Measurements from ENCODE around the gene FANCE.
A peak's percentile ranks its signal among the peaks of the same experiment; 100 is the strongest.

Gene FANCE, protein sequence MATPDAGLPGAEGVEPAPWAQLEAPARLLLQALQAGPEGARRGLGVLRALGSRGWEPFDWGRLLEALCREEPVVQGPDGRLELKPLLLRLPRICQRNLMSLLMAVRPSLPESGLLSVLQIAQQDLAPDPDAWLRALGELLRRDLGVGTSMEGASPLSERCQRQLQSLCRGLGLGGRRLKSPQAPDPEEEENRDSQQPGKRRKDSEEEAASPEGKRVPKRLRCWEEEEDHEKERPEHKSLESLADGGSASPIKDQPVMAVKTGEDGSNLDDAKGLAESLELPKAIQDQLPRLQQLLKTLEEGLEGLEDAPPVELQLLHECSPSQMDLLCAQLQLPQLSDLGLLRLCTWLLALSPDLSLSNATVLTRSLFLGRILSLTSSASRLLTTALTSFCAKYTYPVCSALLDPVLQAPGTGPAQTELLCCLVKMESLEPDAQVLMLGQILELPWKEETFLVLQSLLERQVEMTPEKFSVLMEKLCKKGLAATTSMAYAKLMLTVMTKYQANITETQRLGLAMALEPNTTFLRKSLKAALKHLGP

DNA sequence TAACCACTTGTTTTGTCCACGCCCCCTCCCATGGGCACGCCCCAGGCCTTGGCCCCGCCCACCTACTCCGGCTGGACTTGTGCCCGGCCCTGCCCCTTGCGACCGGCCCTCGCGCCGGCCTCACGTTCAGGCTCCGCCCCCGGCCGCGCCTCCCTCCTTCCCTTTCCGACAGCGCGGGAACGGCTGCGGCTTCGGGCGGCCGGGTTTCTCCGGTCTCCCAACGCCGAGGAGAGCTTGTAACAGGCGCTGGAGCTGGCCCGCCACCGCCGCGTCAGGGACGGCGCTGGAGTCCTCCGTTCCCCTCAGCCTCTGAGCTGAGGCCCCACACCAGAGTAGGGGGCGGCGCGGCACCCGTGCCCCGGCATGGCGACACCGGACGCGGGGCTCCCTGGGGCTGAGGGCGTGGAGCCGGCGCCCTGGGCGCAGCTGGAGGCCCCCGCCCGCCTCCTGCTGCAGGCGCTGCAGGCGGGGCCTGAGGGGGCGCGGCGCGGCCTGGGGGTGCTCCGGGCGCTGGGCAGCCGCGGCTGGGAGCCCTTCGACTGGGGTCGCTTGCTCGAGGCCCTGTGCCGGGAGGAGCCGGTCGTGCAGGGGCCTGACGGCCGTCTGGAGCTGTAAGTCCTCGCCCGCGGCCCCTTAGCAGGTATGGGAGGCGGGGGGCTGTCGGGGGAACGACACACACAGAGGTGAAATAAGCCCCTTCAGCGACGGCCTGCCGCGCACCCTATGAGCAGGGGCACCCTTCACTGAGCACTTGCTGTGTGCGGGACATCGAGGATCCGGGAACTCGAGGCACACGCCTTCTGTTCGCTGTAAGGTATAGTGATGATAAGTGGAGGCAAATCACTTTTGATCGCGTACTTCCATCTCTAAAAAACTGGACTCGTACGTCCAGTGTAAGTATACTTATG, at the start of gene FANCE:
FANCE (plus strand) TSS at position 156 of the 908 bp plus-strand sequence; CDS start at position 364, 208 bp downstream.
- peak; percentile 50 for DNase-seq (ENCODE audit: low read depth)

DNA sequence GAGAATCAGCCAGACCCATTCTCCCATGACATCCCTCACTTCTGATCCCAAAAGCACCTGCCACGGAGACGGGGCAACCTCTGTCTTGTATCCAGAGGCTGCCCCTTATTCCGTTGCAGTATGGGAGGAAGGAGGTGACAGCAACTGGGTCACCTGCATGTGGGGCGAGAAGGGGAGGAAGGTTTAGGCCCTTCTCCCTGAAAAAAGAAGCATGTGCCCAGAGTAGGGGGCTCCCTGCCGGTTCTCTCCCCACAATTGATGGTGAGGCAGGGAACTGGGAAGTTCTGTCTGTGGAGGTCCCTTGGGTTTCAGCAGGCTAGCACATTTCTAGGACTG, 49.3 kb upstream of the FANCE start:
- no peak for DNase-seq (ENCODE audit: low read depth)

DNA sequence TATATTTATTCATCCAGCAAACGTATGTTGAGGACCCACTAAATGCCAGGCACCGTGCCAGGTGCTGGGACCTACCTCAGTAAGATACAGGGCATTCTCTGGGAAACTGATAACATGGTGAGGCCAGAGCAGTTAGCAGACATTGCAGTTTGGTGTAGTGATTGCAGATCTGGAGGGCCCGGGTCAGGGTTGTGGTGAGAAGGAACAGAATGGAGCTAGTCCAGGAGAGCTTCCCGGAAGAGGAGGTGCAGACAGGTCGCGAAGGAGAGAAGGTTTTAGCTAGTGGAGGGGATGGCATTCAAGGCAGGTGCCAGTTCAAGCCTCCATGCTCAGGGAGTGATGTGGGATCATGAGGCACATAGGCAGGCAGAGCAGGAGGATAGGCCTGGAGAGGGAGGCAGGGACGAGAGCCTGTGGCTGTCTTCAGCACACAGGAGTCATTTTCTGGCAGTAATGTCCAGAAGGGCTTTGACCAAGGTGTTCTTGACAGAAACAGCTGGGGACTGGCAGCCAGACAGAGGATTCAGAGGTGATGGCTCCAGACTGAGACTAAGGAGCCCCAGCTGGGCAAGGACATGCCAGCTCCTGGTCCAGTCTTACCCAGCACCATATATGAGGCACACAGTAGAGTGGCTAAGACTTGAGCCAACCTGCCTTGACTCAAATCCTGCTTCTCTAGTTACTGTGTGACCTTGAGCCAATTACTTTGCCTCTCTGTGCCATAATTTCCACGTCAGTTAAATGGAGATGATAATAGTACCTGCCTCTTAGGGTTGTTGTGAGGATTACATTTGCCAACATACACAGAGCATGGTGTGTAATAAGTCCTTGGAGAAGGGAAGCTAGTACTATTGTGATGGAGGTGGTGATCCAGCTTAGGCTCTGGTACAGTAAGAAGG, 48.3 kb upstream of the FANCE start:
- no peak for DNase-seq (ENCODE audit: low read depth)

DNA sequence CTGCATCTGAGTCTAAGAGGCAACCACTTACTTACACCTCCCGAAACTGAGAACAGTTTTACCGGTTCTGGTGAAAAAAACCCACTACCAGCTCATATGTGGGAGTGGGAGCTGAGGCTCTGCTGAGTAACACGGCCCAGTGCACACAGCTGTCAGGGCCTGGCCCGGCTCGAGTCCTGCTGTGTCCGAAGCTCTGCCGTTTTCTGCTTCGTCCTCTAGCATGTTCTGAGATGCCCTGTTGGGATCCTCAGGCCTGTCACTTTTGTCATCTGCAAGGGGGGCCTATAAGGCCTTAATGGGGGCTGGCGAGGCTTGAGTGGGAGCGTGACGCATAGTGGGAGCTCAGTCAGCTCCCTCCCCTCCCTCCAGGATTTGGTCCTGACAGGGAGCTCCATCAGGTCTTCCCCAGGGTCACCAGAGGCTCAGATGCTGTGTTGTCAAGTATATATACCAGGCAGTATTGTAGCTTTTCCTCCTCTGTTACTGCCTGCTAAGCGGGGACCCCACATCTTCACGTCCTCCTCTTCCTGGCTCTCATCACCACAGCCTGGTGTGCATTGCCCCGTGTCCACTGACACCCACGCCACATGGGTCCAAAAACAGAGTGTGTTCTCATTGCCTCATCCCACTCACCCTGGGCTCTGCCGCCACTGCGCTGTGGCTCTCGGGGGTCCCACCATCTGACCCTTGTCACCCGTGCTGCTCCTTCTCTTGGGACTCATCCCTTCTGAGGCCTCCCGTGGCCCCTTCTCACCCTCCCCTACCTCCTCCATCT, 45.2 kb upstream of the FANCE start:
- no peak for DNase-seq (ENCODE audit: low read depth)

DNA sequence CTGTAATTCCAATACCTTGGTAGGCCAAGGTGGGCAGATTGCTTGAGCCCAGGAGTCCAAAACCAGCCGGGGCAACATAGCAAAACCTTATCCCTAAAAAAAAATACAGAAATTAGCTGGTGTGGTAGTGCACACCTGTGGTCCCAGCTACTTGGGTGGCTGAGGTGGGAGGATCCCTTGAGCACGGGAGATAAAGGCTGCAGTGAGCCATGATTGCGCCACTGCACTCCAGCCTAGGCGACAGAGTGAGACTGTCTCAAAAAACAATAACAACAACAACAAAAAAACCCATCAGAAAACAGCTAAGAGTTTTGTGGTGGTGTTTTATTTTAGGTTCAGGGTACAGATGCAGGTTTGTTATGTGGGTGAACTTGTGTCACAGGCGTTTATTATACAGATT, 42.9 kb upstream of the FANCE start:
- no peak for DNase-seq (ENCODE audit: low read depth)

DNA sequence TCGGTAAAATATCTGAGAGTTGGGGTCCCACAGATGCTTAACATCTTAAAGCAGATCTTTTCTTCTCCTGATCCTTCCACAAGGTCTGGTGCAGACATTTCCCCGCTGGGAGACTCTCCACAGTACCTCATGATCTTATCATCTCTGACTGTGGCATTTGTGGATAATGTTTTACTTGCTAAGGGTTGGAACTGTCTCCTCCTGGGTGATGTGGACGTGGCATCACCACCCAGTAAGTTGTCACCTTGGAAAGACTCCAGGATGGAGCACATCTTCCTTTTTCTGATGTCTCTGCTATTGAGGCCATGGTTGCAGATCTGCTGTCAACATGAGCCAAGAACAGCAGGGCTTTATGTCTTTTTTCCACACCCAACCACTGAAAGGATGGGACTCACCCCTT, 42.0 kb upstream of the FANCE start:
- no peak for DNase-seq (ENCODE audit: low read depth)

DNA sequence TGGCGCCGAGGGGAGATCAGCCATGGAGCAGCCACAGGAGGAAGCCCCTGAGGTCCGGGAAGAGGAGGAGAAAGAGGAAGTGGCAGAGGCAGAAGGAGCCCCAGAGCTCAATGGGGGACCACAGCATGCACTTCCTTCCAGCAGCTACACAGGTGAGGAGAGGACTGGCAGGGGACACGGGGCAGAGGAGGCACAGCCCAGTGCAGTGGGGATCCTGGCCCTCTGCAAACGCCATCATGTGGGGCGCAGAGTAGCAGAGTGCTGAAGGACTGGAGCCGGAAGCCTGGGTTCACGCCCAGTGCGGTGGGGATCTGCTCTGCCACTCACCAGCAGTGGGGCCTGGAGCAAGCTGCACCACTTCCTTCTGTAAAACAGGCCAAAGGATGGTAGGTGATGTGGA, 41.1 kb upstream of the FANCE start:
- no peak for DNase-seq (ENCODE audit: low read depth)

DNA sequence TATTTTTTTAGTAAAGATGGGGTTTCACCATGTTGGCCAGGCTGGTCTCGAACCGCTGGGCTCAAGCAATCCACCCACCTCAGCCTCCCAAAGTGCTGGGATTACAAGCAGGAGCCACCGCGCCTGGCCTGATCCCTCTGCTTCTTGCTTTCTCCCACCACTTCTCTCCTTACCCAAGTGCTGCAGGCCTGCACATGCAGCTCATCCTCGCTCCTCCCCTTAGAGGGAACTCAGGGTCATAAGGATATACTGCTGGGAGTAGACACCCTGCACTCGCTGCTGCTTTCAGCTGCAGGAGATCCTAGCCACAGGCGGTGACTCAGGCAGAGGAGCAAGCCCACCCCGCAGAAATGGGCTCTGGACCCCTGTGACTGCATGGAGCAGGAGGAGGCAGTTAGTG, 40.0 kb upstream of the FANCE start:
- DNase-seq (ENCODE audit: low read depth): no peak

DNA sequence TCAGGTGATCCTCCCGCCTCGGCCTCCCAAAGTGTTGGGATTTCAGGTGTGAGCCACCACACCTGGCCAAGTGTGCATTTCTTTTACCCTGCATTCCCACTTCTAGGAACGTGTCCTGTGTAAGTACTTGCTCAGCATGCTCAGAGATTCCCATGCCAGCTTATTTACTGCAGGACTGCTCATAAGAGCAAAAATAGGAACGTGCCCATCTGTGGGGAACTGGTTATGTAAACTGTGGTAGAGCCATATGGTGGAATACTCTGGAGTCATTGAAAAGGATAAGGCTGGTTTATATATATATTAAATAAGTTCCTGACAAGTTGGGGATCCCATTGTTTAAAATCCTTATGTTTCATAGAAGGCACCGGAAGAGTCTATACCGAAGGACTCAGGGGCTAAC, 38.2 kb upstream of the FANCE start:
- no peak for DNase-seq (ENCODE audit: low read depth)

DNA sequence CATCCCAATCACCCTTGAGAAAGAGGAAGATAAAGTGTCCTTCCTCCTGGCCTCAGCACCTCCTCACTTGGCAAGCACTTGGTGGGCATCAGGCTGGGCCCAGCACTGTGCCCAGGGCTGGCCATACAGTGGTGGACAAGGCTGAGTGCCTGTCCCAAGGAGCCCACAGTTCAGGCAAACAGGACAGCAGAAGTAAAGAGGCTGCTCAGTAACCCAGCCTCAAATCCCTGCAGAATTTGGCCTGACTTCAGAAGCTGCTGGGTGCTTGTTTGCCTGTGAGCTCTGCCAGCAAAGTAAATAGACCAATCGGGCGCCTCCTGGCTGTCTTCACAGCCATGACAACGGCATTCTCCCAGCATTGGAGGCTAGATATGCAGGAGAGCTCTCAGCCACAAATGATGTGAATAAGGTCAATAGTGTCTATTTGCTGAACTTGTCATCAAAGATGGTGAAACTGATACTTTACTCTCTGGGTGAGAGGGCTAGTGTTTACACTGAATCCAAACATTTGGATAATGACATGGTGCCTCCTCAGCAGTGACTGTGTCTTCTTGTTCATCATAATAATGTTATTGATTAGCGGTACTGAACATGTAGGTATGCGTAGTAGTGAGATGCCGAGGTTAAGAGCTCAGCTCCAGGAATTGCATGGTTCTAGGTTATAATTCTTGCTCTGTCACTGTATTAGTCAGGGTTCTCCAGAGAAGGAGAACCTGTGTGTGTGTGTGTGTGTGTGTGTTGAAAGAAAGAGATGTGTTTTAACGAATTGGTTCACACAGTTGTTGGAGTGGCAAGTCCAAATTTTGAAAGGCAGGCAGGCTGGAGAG, 36.9 kb upstream of the FANCE start:
- DNase-seq (ENCODE audit: low read depth): peak; percentile 47

DNA sequence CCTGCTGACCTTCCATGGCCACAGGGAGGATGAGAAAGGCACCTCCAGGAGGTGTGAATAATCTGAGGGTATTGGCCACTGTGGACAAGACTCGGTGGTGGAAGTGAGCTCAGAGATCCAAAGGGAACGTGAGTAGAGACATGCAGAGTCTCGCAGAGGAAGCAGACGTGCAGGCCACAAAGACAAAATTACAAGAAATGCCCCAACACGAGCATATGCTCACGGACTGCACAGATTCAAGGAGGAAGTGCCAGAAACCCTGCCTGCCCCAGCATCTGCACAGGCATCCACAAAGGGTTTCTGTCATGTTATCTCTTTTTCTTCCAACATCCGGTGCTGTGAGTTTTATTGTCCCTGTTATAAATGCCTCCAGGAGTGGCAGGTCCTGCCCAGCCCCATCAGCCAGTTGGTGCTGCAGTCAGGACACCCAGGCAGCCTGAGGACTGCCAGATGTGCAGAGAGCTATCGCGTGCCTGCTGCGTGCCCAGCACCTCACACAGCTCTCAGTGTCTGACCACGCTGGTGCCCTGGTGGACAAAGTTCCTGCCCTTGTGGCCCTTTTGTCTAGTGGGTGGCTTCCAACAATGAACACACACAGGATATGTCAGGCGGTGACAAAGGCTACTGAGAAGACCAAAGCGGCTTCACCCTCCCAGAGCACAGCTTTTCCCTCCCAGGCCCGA, 34.0 kb upstream of the FANCE start:
- DNase-seq (ENCODE audit: low read depth): no peak

DNA sequence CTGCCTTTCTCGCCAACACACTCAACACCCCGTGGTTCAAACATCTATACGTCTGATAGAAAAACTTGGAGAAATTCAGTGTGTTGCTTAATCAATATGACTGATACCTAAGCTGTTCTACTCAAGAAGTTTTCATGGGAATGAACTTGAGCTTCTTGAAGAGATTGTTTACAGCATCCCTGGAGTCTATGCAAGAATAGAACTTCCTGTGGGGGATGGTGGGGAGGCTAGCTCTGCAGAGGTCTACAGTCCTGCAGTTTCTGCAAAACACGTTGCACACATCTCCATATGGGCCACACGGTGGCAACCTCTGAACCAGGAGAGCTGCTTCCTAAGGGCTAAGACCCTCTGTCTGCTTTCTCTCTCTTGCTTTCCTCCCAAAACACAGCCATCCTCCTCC, 32.7 kb upstream of the FANCE start:
- DNase-seq (ENCODE audit: low read depth): peak; percentile 34

DNA sequence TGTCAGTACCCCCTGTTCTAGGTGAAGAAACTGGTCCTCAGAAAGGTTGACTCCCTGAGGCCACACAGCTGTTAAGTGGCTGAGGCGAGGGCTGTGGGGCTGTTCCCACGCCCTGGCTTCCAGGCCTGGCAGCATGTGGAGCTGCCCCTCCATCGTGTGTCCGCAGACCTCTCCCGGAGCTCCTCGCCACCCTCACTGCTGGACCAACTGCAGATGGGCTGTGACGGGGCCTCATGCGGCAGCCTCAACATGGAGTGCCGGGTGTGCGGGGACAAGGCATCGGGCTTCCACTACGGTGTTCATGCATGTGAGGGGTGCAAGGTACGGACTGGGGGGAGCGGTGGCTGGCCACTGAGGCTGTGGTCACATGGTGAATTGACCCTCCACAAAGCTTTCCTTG, 32.2 kb upstream of the FANCE start:
- no peak for DNase-seq (ENCODE audit: low read depth)

DNA sequence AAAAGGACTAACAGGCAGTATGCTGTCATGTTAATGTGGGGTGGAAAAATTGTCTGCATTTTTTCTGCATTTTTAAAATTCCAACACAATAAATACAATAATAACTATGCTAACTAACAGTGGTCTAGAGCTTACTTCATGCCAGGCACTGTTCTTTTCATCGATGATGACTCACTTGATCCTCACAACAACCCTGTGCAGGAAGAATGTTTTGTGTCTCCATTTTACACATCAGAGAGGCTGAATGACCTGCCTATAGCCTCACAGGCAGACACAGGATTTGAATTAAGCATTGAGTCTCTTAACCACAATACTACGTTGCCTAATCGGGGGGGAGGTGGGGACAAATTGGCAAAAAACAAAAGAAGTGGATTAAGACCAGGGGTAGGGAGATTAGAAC, 26.9 kb upstream of the FANCE start:
- DNase-seq (ENCODE audit: low read depth): peak; percentile 95

DNA sequence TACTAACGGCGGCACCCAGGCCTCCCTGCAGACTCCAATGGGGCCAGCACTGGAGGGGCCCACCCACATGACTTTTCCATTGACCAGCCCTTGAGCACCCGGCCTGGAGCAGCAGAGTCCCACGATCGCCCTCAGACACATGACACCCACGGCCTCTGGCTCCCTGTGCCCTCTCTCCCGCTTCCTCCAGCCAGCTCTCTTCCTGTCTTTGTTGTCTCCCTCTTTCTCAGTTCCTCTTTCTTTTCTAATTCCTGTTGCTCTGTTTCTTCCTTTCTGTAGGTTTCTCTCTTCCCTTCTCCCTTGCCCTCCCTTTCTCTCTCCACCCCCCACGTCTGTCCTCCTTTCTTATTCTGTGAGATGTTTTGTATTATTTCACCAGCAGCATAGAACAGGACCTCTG, 26.1 kb upstream of the FANCE start:
- no peak for DNase-seq (ENCODE audit: low read depth)

DNA sequence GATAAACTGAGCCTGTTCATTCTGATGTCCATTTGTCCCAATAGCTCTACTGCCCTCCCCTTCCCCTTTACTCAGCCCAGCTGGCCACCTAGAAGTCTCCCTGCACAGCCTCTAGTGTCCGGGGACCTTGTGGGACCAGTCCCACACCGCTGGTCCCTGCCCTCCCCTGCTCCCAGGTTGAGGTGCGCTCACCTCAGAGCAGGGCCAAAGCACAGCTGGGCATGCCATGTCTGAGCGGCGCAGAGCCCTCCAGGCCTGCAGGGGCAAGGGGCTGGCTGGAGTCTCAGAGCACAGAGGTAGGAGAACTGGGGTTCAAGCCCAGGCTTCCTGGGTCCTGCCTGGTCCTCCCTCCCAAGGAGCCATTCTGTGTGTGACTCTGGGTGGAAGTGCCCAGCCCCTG, 24.7 kb upstream of the FANCE start:
- no peak for DNase-seq (ENCODE audit: low read depth)

DNA sequence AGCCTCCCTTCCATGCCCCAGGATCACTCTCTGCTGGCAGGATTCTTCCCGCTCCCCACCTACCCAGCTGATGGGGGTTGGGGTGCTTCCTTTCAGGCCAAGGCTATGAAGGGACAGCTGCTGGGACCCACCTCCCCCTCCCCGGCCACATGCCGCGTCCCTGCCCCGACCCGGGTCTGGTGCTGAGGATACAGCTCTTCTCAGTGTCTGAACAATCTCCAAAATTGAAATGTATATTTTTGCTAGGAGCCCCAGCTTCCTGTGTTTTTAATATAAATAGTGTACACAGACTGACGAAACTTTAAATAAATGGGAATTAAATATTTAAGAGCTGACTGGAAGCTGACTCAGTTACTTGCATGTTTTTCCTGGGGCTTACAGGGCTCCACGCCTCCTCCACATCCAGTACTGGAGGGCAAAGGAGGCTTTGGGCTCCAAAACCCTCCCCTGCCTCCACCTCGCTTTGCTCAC, 24.3 kb upstream of the FANCE start:
- peak; percentile 53 for DNase-seq (ENCODE audit: low read depth)

DNA sequence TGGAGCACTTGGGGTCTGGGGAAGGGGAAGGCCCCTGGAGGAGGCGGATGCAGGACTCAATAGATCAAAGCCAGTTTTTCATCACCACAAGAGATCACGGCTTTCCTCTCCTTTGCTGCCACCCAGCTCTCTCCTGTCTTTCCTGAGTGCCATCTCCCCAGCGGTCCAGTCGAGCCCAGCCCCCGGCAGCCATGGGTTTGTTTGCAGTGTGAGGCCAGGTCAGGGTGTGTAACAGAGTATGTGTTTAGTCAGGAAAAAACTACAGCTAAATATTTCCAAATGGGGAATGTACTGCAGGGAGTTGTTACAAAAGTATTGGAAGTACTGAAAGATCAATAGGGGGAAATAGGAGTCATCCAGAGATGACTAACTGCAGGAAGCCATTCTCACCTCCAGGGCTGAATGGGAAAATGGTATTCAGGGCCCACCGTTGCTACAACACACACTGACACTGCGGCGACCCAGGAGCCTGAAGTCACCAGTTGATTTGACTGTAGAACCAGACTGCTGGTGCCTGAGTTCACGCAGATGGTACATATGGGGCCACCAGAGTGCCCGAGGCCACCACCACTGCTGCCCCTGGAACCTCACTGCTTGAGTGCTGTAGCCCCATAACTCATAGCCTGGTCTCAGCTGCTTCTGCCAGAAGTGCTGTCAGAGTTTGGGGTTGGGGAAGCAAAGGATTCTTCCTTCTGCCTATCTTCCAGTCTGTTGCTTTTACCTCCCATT, 23.6 kb upstream of the FANCE start:
- no peak for DNase-seq (ENCODE audit: low read depth)

DNA sequence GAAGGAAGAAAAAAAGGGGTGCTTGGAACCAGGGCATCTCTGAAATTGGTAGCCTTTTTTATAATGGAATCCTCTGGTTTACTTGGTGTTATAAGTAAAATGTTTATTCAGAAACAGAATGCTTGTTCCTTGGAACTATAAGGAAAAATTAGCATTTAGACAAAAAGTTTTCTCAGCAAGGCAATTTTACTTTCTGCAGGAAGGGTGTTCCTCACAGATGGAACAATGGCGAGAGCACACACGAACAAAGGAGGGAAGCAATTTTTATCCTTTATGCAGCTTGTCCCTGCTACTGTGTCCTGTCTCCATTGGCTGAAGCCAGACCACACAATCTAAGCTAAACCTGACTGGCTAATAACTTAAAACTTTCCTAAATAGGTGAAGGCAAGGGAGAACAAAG, 22.7 kb upstream of the FANCE start:
- DNase-seq (ENCODE audit: low read depth): no peak

Data from non-pigmented ciliary epithelial cell (primary cell).